Tibial artery (tissue), 4 donors: ENCODE data around the gene RBM43.

Source experiments
- DNase-seq, 2 donors: peaks; one replicate each; pipeline ENCODE4 v3.0.0-alpha.2; 2019
- H3K27ac ChIP-seq, 2 donors: fragments of 200-600 bp; sonication (generic) in 1 of 2; 1 replicate in 1 of 2; 2 replicates in 1 of 2; pipeline ENCODE4 v1.5.1; 2018 to 2019; ENCODE audit warnings: mild to moderate bottlenecking in 1 of 2
- H3K27me3 ChIP-seq, 2 donors: fragments of 200-600 bp; sonication (generic) in 1 of 2; one replicate each; pipeline versions ENCODE4 v1.5.1 to v1.6.0; 2016 to 2019
- H3K36me3 ChIP-seq, 3 donors: fragments of 200-600 bp; sonication (generic) in 2 of 3; one replicate each; pipeline ENCODE4 v1.5.1; 2016 to 2019; ENCODE audit warnings: mild to moderate bottlenecking in 2 of 3
- H3K4me1 ChIP-seq, 4 donors: fragments of 200-600 bp; sonication (generic) in 2 of 4; 1 replicate in 3 of 4; 2 replicates in 1 of 4; pipeline ENCODE4 v1.5.1; 2016 to 2019
- H3K4me3 ChIP-seq, 2 donors: fragments of 200-600 bp; sonication (generic) in 1 of 2; 1 replicate in 1 of 2; 2 replicates in 1 of 2; pipeline ENCODE4 v1.5.1; 2018 to 2019; ENCODE audit warnings: mild to moderate bottlenecking in 2 of 2
- H3K9me3 ChIP-seq, 3 donors: fragments of 200-600 bp; sonication (generic) in 1 of 3; one replicate each; pipeline ENCODE4 v1.5.1; 2016 to 2019
- CTCF ChIP-seq, 2 experiments: fragments of 200-600 bp in 1 of 2; fragments of 450-650 bp in 1 of 2; IDR thresholded peaks; one replicate each; pipeline ENCODE4 v1.5.1; 2017 to 2019; ENCODE audit warnings: antibody characterized with exemption in 2 of 2, mild to moderate bottlenecking in 1 of 2, moderate library complexity in 1 of 2
- intact Hi-C: fragments of 100-400 bp; cut with DNase I; formaldehyde crosslinking; loops from one replicate; pipeline ENCODE4 v1.15.0; 2023; ENCODE audit warnings: low total_unique reads

RBM43 gene

GRCh38 chr2:151246152-151246551 lies 15.5 kb downstream of the RBM43 start:
- DNase-seq, result no peak
- no peak overlapping the region for H3K27ac ChIP-seq
- H3K36me3 ChIP-seq, result peaks cover 28 to 40% (median 36%) of the 10 kb centered on the region in 3 donors
- no peak for TF ChIP-seq CTCF (IDR thresholded peaks at IDR 0.05)
- H3K4me1 ChIP-seq, result peaks cover 0 to 2% (median 0%) of the 10 kb centered on the region in 4 donors
- intact Hi-C loops, result no loop called here
- no peak overlapping the region for H3K4me3 ChIP-seq
- H3K9me3 ChIP-seq, result peaks cover 0 to 33% (median 12%) of the 10 kb centered on the region in 3 donors
- no peaks in the 10 kb centered on the region for H3K27me3 ChIP-seq

GRCh38 chr2:151243468-151243867 lies 18.2 kb downstream of the RBM43 start:
- Histone ChIP-seq H3K4me1 (peaks cover 0 to 1% (median 0%) of the 10 kb centered on the region in 4 donors), H3K9me3 (peaks cover 0 to 21% (median 6%) of the 10 kb centered on the region in 3 donors), H3K36me3 (peaks cover under 1 to 16% (median 13%) of the 10 kb centered on the region in 3 donors), H3K4me3 (no peak overlapping the region), H3K27me3 (no peaks in the 10 kb centered on the region), H3K27ac (no peak overlapping the region)
- intact Hi-C loops, result no loop called here
- no peak for DNase-seq
- no peak for TF ChIP-seq CTCF (IDR thresholded peaks at IDR 0.05)

GRCh38 chr2:151241224-151241623 lies 20.4 kb downstream of the RBM43 start:
- no peak for DNase-seq
- Histone ChIP-seq H3K36me3 (peaks cover 0 to under 1% (median 0%) of the 10 kb centered on the region in 3 donors), H3K4me1 (peaks cover 0 to 3% (median 0%) of the 10 kb centered on the region in 4 donors), H3K27ac (no peak overlapping the region), H3K27me3 (no peaks in the 10 kb centered on the region), H3K4me3 (no peak overlapping the region), H3K9me3 (no peaks in the 10 kb centered on the region)
- intact Hi-C loops, result no loop called here
- TF ChIP-seq CTCF (IDR thresholded peaks at IDR 0.05), result no peak

GRCh38 chr2:151240433-151240832 lies 21.2 kb downstream of the RBM43 start:
- H3K4me3 ChIP-seq, result no peak overlapping the region
- intact Hi-C loops, result no loop called here
- no peaks in the 10 kb centered on the region for H3K9me3 ChIP-seq
- no peak for TF ChIP-seq CTCF (IDR thresholded peaks at IDR 0.05)
- H3K36me3 ChIP-seq, result no peaks in the 10 kb centered on the region
- H3K4me1 ChIP-seq, result peaks cover 0 to 3% (median 0%) of the 10 kb centered on the region in 4 donors
- no peak for DNase-seq
- H3K27me3 ChIP-seq, result no peaks in the 10 kb centered on the region
- H3K27ac ChIP-seq, result no peak overlapping the region

GRCh38 chr2:151239624-151240023 lies 22.0 kb downstream of the RBM43 start:
- Histone ChIP-seq H3K4me3 (no peak overlapping the region), H3K9me3 (no peaks in the 10 kb centered on the region), H3K27me3 (no peaks in the 10 kb centered on the region), H3K36me3 (no peaks in the 10 kb centered on the region), H3K4me1 (peaks cover 0 to 3% (median 0%) of the 10 kb centered on the region in 4 donors), H3K27ac (no peak overlapping the region)
- TF ChIP-seq CTCF (IDR thresholded peaks at IDR 0.05), result no peak
- intact Hi-C loops, result loop anchor here (2.0 to 10.0 kb wide), 2 partner anchors 753 to 1645 kb away; partner anchors contain the start of gene RND3
- no peak for DNase-seq
